Mesodermal cell (in vitro differentiated cells): ENCODE results near the gene TMF1.

Experiments
- H3K27ac ChIP-seq: 2 replicates; pipeline ENCODE4 v1.7.0; 2013; ENCODE audit warnings: mild to moderate bottlenecking, low read depth, low read length, moderate library complexity; ENCODE audit not compliant: severe bottlenecking
- H3K36me3 ChIP-seq: 2 replicates; pipeline ENCODE4 v1.7.1; 2013; ENCODE audit warnings: mild to moderate bottlenecking, low read length, moderate library complexity; ENCODE audit not compliant: control insufficient read depth, insufficient read depth
- H3K4me1 ChIP-seq: one replicate; pipeline ENCODE4 v1.7.1; 2013; ENCODE audit warnings: mild to moderate bottlenecking, low read length; ENCODE audit not compliant: insufficient read depth, control insufficient read depth, poor library complexity, severe bottlenecking
- H3K4me3 ChIP-seq: 2 replicates; pipeline ENCODE4 v1.7.0; 2013; ENCODE audit warnings: low read length, control low read depth, mild to moderate bottlenecking; ENCODE audit not compliant: insufficient read depth, poor library complexity, severe bottlenecking; ENCODE audit errors: extremely low read depth
- H3K9me3 ChIP-seq: 2 replicates; pipeline ENCODE4 v1.7.1; 2013; ENCODE audit warnings: mild to moderate bottlenecking, low read length, moderate library complexity; ENCODE audit not compliant: control insufficient read depth
- WGBS, 2 experiments: methylation state at CpG; one replicate each; pipeline ENCODE4 v1.1.5; 2013; ENCODE audit warnings: missing lambda C conversion rate in 2 of 2; ENCODE audit not compliant: insufficient coverage in 2 of 2; 5-methylcytosine and 5-hydroxymethylcytosine counted together

TMF1 gene

GRCh38 chr3:69012800-69013252 is 39.3 kb downstream of the TMF1 start:
- 5% methylated on average over 21 to 30 of the region's 36 CpGs for WGBS, 2 experiments
- Histone ChIP-seq H3K27ac (peak overlapping the region; percentile 87), H3K36me3 (peaks cover 30% of the 10 kb centered on the region), H3K9me3 (no peaks in the 10 kb centered on the region), H3K4me3 (peak overlapping the region; percentile 65), H3K4me1 (peaks cover 34% of the 10 kb centered on the region)

GRCh38 chr3:69012100-69012799 is 39.9 kb downstream of the TMF1 start:
- peak overlapping the region; percentile 87 for H3K27ac ChIP-seq
- H3K4me1 ChIP-seq: peaks cover 34% of the 10 kb centered on the region
- 36% methylated on average over 17 to 20 of the region's 22 CpGs for whole genome bisulfite sequencing, 2 experiments
- no peaks in the 10 kb centered on the region for H3K9me3 ChIP-seq
- H3K36me3 ChIP-seq: peaks cover 26% of the 10 kb centered on the region
- peak overlapping the region; percentile 65 for H3K4me3 ChIP-seq

GRCh38 chr3:69011096-69011730 is 40.9 kb downstream of the TMF1 start:
- 80 to 82% methylated on average over 5 of the region's 8 CpGs for whole genome bisulfite sequencing, 2 experiments
- Histone ChIP-seq H3K27ac (no peak overlapping the region), H3K4me3 (no peak overlapping the region), H3K9me3 (no peaks in the 10 kb centered on the region), H3K36me3 (peaks cover 27% of the 10 kb centered on the region), H3K4me1 (peaks cover 34% of the 10 kb centered on the region)

GRCh38 chr3:69009559-69010410 is 42.3 kb downstream of the TMF1 start:
- Histone ChIP-seq H3K4me1 (peaks cover 34% of the 10 kb centered on the region), H3K9me3 (no peaks in the 10 kb centered on the region), H3K27ac (peak overlapping the region; percentile 77), H3K36me3 (peaks cover 39% of the 10 kb centered on the region), H3K4me3 (no peak overlapping the region)
- WGBS, 2 experiments: 60% methylated on average over 1 of the region's 3 CpGs; no CpG with 5 or more reads in 1 of the 2 experiments

GRCh38 chr3:69008980-69009379 is 43.2 kb downstream of the TMF1 start:
- H3K27ac ChIP-seq: peak overlapping the region; percentile 77
- no peak overlapping the region for H3K4me3 ChIP-seq
- no CpG with 5 or more reads among the region's 2 CpGs for WGBS, 2 experiments
- peaks cover 34% of the 10 kb centered on the region for H3K4me1 ChIP-seq
- peaks cover 47% of the 10 kb centered on the region for H3K36me3 ChIP-seq
- H3K9me3 ChIP-seq: no peaks in the 10 kb centered on the region

GRCh38 chr3:69005791-69006482 is 46.2 kb downstream of the TMF1 start:
- no peak overlapping the region for H3K27ac ChIP-seq
- no peak overlapping the region for H3K4me3 ChIP-seq
- no peaks in the 10 kb centered on the region for H3K9me3 ChIP-seq
- 93% methylated on average over 3 of the region's 5 CpGs; no CpG with 5 or more reads in 1 of the 2 experiments for WGBS, 2 experiments
- H3K4me1 ChIP-seq: peaks cover 19% of the 10 kb centered on the region
- H3K36me3 ChIP-seq: peaks cover 63% of the 10 kb centered on the region

GRCh38 chr3:69005071-69005790 is 46.9 kb downstream of the TMF1 start:
- H3K4me3 ChIP-seq: no peak overlapping the region
- 91 to 96% methylated on average over 3 to 4 of the region's 6 CpGs for WGBS, 2 experiments
- H3K4me1 ChIP-seq: peaks cover 18% of the 10 kb centered on the region
- no peaks in the 10 kb centered on the region for H3K9me3 ChIP-seq
- no peak overlapping the region for H3K27ac ChIP-seq
- peaks cover 70% of the 10 kb centered on the region for H3K36me3 ChIP-seq

GRCh38 chr3:69004138-69004537 is 48.0 kb downstream of the TMF1 start:
- no peak overlapping the region for H3K27ac ChIP-seq

GRCh38 chr3:68999605-69000004 is 52.5 kb downstream of the TMF1 start:
- no peak overlapping the region for H3K27ac ChIP-seq
- no peaks in the 10 kb centered on the region for H3K4me1 ChIP-seq
- H3K9me3 ChIP-seq: no peaks in the 10 kb centered on the region
- 100% methylated on average over 1 of the region's 1 CpG; no CpG with 5 or more reads in 1 of the 2 experiments for WGBS, 2 experiments
- peaks cover 93% of the 10 kb centered on the region for H3K36me3 ChIP-seq
- no peak overlapping the region for H3K4me3 ChIP-seq

More at GRCh38 chr3:69004138-69004537, 48.0 kb downstream of the TMF1 start:
- Histone ChIP-seq H3K4me1 (peaks cover 7% of the 10 kb centered on the region), H3K4me3 (no peak overlapping the region), H3K9me3 (no peaks in the 10 kb centered on the region), H3K36me3 (peaks cover 77% of the 10 kb centered on the region)
- 98 to 100% methylated on average over 6 to 8 of the region's 9 CpGs for WGBS, 2 experiments

GRCh38 chr3:68999158-68999557 is 53.0 kb downstream of the TMF1 start:
- H3K9me3 ChIP-seq: no peaks in the 10 kb centered on the region
- H3K4me1 ChIP-seq: no peaks in the 10 kb centered on the region
- no peak overlapping the region for H3K27ac ChIP-seq
- H3K4me3 ChIP-seq: no peak overlapping the region
- peaks cover 93% of the 10 kb centered on the region for H3K36me3 ChIP-seq
